ENCODE results near the gene DSCAML1.

Gene DSCAML1

DNA sequence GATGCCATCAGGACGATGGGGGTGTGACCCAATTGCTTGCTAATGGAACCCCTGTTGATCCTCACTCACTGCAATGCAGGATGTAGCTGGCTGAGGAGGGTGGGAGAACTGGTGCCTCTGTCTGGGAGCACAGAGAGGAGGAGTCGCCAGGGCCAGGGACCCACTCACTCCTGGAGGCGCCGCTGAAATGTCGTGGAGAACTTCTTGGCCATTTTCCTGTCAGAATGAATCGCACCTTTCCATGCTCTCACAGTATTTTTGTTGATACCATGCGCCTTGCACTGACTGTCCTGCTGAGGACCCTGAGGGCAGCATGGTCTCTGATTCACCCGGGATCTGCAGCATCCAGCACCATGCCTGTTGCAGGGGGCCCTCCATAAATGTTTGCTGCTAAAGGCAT is 211.4 kb downstream of the DSCAML1 start:
- TF ChIP-seq, protein P1, sequence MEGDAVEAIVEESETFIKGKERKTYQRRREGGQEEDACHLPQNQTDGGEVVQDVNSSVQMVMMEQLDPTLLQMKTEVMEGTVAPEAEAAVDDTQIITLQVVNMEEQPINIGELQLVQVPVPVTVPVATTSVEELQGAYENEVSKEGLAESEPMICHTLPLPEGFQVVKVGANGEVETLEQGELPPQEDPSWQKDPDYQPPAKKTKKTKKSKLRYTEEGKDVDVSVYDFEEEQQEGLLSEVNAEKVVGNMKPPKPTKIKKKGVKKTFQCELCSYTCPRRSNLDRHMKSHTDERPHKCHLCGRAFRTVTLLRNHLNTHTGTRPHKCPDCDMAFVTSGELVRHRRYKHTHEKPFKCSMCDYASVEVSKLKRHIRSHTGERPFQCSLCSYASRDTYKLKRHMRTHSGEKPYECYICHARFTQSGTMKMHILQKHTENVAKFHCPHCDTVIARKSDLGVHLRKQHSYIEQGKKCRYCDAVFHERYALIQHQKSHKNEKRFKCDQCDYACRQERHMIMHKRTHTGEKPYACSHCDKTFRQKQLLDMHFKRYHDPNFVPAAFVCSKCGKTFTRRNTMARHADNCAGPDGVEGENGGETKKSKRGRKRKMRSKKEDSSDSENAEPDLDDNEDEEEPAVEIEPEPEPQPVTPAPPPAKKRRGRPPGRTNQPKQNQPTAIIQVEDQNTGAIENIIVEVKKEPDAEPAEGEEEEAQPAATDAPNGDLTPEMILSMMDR (conservative IDR thresholded peaks at IDR 0.05; ENCODE audit: low read depth, low read length) = no peak
- H3K4me3 ChIP-seq (ENCODE audit: low read depth, low read length) = no peak overlapping the region
- DNase-seq (ENCODE audit: low read depth) = no peak

DNA sequence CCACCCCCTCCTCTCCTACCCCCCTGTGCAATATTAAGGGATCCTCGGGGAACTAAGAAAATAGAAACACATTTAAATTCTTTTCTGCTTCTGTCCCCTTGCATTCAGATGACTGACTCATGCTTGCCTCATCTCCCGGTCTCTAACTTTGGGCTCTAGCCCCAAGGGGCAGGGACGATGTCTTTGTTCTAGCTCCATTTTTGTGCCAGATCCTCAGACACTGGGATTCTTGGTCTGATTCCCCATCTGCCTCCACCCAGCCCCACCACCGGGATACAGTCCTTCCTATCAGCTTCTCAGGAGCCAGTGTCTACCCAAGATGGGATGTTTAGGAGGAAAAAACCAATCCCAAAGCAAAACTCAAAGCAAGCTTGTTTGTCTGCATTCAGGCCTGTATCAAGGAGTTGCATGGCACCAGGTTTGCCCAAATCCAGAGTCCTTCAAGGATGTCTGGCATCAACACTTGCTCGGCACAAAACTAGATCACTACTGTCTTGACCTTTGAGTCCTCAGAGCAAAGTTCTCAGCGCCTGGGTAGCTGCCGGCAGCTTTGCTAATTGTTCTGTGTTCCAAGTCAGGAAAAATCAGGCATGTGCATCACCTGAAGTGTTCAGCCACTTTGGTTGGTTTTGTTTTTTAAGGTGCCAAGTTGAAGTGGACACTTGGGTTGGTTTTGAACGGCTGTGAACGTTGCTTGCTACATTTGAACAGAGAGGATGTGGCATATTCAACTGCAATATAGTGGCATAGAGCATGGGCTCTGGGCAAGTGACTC is 212.8 kb downstream of the DSCAML1 start:
- TF ChIP-seq, protein P1 (conservative IDR thresholded peaks at IDR 0.05; ENCODE audit: low read depth, low read length) = no peak

DNA sequence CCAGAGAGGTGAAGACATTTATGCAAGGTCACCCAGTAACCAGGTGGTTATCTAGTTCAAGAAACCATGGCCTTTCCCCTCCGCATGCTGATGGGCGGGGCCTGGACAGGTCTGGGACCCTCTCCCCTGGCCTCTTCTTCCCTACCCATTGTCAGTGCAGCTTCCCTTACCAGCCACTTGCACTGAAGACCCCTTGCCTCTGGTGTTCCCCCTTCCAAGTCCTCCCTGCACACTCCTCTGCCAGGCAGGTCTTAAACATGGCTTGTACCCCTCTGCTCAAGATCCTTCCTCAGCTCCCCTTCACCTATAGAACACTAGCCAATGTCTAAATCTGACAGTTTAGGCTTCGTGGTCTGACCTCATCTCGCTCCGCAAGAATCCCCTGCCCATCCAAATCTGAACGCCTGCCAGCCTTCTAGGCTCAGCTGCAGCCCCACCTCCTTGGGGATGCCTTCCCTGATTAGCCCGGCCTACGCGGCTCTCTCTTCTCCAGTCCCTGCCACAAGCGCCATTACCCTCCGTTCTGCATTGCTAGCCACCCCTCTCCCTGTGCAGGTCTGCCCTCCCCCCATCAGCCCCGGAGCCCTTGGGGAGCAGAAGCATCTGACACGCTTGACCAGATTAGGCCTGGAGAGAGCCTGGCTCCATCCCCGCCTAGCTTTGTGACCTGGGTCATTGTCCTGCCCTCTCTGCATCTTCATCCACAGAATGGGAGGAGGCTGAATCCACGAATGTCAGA is 213.8 kb downstream of the DSCAML1 start:
- TF ChIP-seq, protein P1 (conservative IDR thresholded peaks at IDR 0.05; ENCODE audit: low read depth, low read length) = no peak
- no peak for DNase-seq (ENCODE audit: low read depth)
- H3K4me3 ChIP-seq (ENCODE audit: low read depth, low read length) = no peak overlapping the region

More for the DNA sequence above, 212.8 kb downstream of the DSCAML1 start:
- no peak for DNase-seq (ENCODE audit: low read depth)
- no peak overlapping the region for H3K4me3 ChIP-seq (ENCODE audit: low read depth, low read length)

DNA sequence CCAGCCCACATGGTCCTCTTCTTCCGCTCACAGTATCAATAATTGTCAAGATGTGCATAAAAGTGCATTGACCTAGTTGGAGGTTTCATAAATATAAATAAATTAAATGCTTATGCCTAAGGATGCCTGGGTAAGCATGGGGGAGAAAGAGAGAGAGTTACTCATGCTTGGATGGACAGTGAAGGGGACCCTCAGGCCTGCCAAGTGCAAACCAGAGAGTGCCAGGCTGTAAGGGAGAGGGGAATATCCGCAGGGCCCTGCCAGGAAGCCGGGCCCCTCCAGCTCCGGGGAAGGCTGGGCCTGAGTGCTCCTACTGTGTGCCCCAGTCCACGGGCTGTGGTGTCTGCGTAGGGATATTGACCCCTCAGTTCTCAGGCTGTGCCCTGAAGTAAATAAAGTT is 214.6 kb downstream of the DSCAML1 start:
- TF ChIP-seq, protein P1 (conservative IDR thresholded peaks at IDR 0.05; ENCODE audit: low read depth, low read length) = no peak
- H3K4me3 ChIP-seq (ENCODE audit: low read depth, low read length) = no peak overlapping the region
- DNase-seq (ENCODE audit: low read depth) = no peak

DNA sequence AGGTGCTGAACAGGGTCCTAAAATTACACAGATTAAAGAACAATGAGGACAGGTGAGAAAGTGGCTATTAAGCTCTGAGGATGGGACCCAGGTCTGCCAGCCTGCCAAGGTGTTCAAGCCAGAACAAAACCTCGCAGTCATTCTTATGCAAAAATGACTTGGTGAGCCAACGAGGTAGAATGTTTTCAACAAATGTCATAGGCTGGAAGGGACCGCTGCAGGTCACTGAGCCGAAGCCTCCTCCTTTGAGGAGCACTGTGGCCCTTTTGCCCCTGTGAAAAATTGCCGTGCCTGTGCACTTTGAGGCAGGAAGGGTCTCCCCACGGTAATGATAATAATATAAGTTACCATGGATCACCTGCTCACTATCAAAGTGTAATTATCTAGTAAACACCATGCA is 216.2 kb downstream of the DSCAML1 start:
- H3K4me3 ChIP-seq (ENCODE audit: low read depth, low read length) = no peak overlapping the region
- TF ChIP-seq, protein P1 (conservative IDR thresholded peaks at IDR 0.05; ENCODE audit: low read depth, low read length) = no peak
- no peak for DNase-seq (ENCODE audit: low read depth)

DNA sequence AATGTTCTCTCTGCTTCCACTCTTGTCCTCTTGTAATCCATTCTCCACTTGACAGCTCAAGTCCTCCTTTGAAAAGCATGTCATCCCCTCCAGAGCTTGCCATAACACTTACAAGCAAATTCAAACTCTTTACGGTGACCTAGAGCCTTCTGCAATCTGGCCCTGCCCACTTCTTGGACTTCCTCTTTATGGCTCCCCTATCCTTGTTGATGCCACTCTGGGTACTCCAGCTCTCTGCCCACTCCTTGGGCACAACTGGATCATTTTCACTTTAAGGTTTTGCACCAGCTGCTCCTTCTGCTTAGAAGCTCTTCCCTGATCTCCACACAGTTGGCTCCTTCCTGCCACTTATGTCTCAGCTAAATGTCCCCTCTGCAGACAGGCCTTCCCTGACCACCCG is 217.9 kb downstream of the DSCAML1 start:
- no peak for DNase-seq (ENCODE audit: low read depth)
- TF ChIP-seq, protein P1 (conservative IDR thresholded peaks at IDR 0.05; ENCODE audit: low read depth, low read length) = no peak
- H3K4me3 ChIP-seq (ENCODE audit: low read depth, low read length) = no peak overlapping the region

All from choroid plexus epithelial cell (primary cell).